Omental fat pad (tissue), 4 donors: ENCODE results near the gene SUSD5. TPM values are rescaled to one million over a fixed set of nuclear protein-coding genes. Genes with fewer than 3 reads are reported as not detected.

ENCODE experiments used
- ATAC-seq: fragments of 150-250 bp; one replicate; pipeline ENCODE4 v1.9.1; 2016; ENCODE audit warnings: mild to moderate bottlenecking, moderate library complexity; ENCODE audit not compliant: low FRiP score
- DNase-seq: peaks from one replicate; pipeline ENCODE4 v3.0.0-alpha.2; 2019; ENCODE audit warnings: low spot score
- total RNA-seq, 4 donors: library from RNA; depleted of rRNA; stranded (reverse); fragments of >200 nt; gene quantifications; one replicate each; pipeline ENCODE4 v1.1.0, GENCODE V29; 2016
- TF ChIP-seq, protein P1 (sequence below), 3 donors: fragments of 450-650 bp; IDR thresholded peaks; one replicate each; pipeline ENCODE4 v1.5.1; 2016 to 2017; ENCODE audit warnings: antibody characterized with exemption in 3 of 3, mild to moderate bottlenecking in 3 of 3, moderate library complexity in 2 of 3

SUSD5 gene
- total RNA-seq, 4 donors from 2014 or later = 2.0 to 13.5 (median 6.6) TPM

GRCh38 chr3:33159234-33159633 lies 59.4 kb downstream of the SUSD5 start:
- TF ChIP-seq, protein P1, sequence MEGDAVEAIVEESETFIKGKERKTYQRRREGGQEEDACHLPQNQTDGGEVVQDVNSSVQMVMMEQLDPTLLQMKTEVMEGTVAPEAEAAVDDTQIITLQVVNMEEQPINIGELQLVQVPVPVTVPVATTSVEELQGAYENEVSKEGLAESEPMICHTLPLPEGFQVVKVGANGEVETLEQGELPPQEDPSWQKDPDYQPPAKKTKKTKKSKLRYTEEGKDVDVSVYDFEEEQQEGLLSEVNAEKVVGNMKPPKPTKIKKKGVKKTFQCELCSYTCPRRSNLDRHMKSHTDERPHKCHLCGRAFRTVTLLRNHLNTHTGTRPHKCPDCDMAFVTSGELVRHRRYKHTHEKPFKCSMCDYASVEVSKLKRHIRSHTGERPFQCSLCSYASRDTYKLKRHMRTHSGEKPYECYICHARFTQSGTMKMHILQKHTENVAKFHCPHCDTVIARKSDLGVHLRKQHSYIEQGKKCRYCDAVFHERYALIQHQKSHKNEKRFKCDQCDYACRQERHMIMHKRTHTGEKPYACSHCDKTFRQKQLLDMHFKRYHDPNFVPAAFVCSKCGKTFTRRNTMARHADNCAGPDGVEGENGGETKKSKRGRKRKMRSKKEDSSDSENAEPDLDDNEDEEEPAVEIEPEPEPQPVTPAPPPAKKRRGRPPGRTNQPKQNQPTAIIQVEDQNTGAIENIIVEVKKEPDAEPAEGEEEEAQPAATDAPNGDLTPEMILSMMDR (IDR thresholded peaks at IDR 0.05) = no peak
- ATAC-seq (no peak), DNase-seq (no peak)

DNA sequence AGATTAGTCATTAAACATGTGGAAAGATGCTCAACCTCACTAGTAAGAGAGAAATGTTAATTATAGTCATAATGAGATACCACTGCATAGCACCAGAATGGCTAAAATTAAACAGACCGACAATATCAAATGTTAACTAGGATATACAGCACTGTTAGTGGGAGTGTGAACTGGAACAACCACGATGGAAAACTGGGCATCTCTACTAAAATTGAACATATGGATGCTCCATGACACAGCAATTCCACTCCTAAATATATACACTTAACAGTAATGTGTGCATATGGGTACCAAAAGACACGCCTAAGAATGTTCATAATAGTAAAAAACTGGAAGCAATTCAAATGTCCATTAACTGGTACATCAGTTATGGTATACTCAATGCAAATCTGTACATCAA lies 63.3 kb downstream of the SUSD5 start:
- DNase-seq = no peak
- TF ChIP-seq, protein P1 (IDR thresholded peaks at IDR 0.05) = no peak
- no peak for ATAC-seq

DNA sequence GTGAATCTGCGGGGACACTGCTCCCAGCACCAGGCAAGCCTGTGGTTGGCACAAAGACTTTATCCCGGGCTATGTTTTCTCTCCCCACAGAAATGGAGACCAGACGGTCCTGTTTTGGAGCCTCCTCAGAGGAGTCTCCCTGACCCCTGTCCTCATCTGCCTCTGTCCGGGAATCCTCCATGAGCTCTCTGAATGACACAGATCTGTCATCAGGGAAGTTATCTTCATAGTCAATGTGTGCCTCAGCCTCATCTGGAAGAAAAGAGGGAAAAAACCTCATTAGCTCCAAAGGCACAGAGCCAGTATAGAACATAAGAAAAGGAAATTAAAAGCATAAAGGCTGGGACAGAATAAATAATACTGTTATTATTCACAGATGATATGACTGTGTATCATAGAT lies 64.8 kb downstream of the SUSD5 start:
- TF ChIP-seq, protein P1 (IDR thresholded peaks at IDR 0.05) = no peak
- no peak for ATAC-seq
- DNase-seq = no peak

GRCh38 chr3:33152363-33153360 lies 65.9 kb downstream of the SUSD5 start:
- ATAC-seq = no peak

GRCh38 chr3:33149342-33149741 lies 69.3 kb downstream of the SUSD5 start:
- no peak for DNase-seq
- TF ChIP-seq, protein P1 (IDR thresholded peaks at IDR 0.05) = no peak
- no peak for ATAC-seq

More at GRCh38 chr3:33152363-33153360, 65.9 kb downstream of the SUSD5 start:
- DNase-seq = no peak
- TF ChIP-seq, protein P1 (IDR thresholded peaks at IDR 0.05) = no peak

GRCh38 chr3:33146791-33147445 lies 71.7 kb downstream of the SUSD5 start:
- DNase-seq (no peak), ATAC-seq (no peak)
- TF ChIP-seq, protein P1 (IDR thresholded peaks at IDR 0.05) = no peak
